Astrocyte (in vitro differentiated cells and primary cell): ENCODE results near the gene C1orf116. TPM values are rescaled to one million over a fixed set of nuclear protein-coding genes. Genes with fewer than 3 reads are reported as not detected.

ENCODE experiments used
- DNase-seq: peaks from one replicate; pipeline ENCODE4 v3.0.0-alpha.2; 2010; ENCODE audit warnings: low read depth
- FAIRE-seq: peaks from 2 replicates; lab custom pipeline; 2011; peaks lifted over from hg19 to GRCh38; lab: Jason Lieb, UNC
- H2AFZ ChIP-seq: 2 replicates; pipeline ENCODE4 v1.6.0; 2012; ENCODE audit warnings: low read depth, low read length, inconsistent platforms
- H3K27ac ChIP-seq: 2 replicates; pipeline ENCODE4 v1.5.1; 2011; ENCODE audit warnings: low read depth, low read length, inconsistent platforms
- H3K27me3 ChIP-seq: 2 replicates; pipeline ENCODE4 v1.6.0; 2011; ENCODE audit warnings: low read length, inconsistent platforms; ENCODE audit not compliant: insufficient read depth
- H3K36me3 ChIP-seq: 2 replicates; pipeline ENCODE4 v1.5.1; 2011; ENCODE audit warnings: low read length, inconsistent platforms; ENCODE audit not compliant: insufficient read depth
- H3K4me1 ChIP-seq: 2 replicates; pipeline ENCODE4 v1.5.1; 2011; ENCODE audit warnings: low read length, inconsistent platforms; ENCODE audit not compliant: insufficient read depth
- H3K4me2 ChIP-seq: 2 replicates; pipeline ENCODE4 v1.6.0; 2012; ENCODE audit warnings: low read length, inconsistent platforms
- H3K4me3 ChIP-seq: 2 replicates; pipeline ENCODE4 v1.5.1; 2011; ENCODE audit warnings: low read depth, mild to moderate bottlenecking, low read length, inconsistent platforms; ENCODE audit not compliant: insufficient read depth
- H3K79me2 ChIP-seq: 2 replicates; pipeline ENCODE4 v1.6.0; 2012; ENCODE audit warnings: mild to moderate bottlenecking, low read length, inconsistent platforms; ENCODE audit not compliant: insufficient read depth
- H3K9ac ChIP-seq: 2 replicates; pipeline ENCODE4 v1.6.0; 2012; ENCODE audit warnings: mild to moderate bottlenecking, low read length, inconsistent platforms
- H3K9me3 ChIP-seq: 2 replicates; pipeline ENCODE4 v1.5.1; 2012; ENCODE audit warnings: low read depth, mild to moderate bottlenecking, low read length, inconsistent platforms; ENCODE audit not compliant: insufficient read depth
- H4K20me1 ChIP-seq: 2 replicates; pipeline ENCODE4 v1.6.0; 2012; ENCODE audit warnings: low read length, inconsistent platforms; ENCODE audit not compliant: insufficient read depth
- H3K27ac Mint-ChIP-seq: one replicate; pipeline ENCODE4 v1.8.0; 2021; ENCODE audit warnings: mild to moderate bottlenecking, mixed read lengths; ENCODE audit not compliant: unreplicated experiment
- H3K27me3 Mint-ChIP-seq: one replicate; pipeline ENCODE4 v1.8.0; 2021; ENCODE audit warnings: low read depth, mixed read lengths; ENCODE audit not compliant: unreplicated experiment
- H3K36me3 Mint-ChIP-seq: one replicate; pipeline ENCODE4 v1.8.0; 2021; ENCODE audit warnings: low read depth, mixed read lengths; ENCODE audit not compliant: unreplicated experiment
- H3K4me1 Mint-ChIP-seq: one replicate; pipeline ENCODE4 v1.8.0; 2021; ENCODE audit warnings: low read depth, mixed read lengths; ENCODE audit not compliant: unreplicated experiment
- H3K4me3 Mint-ChIP-seq: one replicate; pipeline ENCODE4 v1.8.0; 2021; ENCODE audit warnings: mild to moderate bottlenecking, moderate library complexity, mixed read lengths; ENCODE audit not compliant: unreplicated experiment
- H3K9me3 Mint-ChIP-seq: one replicate; pipeline ENCODE4 v1.8.0; 2021; ENCODE audit warnings: mild to moderate bottlenecking, mixed read lengths; ENCODE audit not compliant: unreplicated experiment
- EZH2 ChIP-seq: IDR thresholded peaks from 2 replicates; pipeline ENCODE4 v1.6.1; 2012; ENCODE audit warnings: mild to moderate bottlenecking, low read length, inconsistent platforms; ENCODE audit not compliant: insufficient read depth
- total RNA-seq: library from RNA; stranded (reverse); gene quantifications from 2 replicates; pipeline ENCODE4 v1.2.1, GENCODE V29; 2021
- TF ChIP-seq, protein P1 (sequence below): IDR thresholded peaks from 2 replicates; pipeline ENCODE4 v1.5.1; 2011; ENCODE audit warnings: low read depth, mild to moderate bottlenecking, inconsistent platforms, low read length, moderate library complexity; ENCODE audit not compliant: insufficient read depth

C1orf116 gene
- total RNA-seq, 1 donor from 2014 or later: 0.86 TPM

DNA sequence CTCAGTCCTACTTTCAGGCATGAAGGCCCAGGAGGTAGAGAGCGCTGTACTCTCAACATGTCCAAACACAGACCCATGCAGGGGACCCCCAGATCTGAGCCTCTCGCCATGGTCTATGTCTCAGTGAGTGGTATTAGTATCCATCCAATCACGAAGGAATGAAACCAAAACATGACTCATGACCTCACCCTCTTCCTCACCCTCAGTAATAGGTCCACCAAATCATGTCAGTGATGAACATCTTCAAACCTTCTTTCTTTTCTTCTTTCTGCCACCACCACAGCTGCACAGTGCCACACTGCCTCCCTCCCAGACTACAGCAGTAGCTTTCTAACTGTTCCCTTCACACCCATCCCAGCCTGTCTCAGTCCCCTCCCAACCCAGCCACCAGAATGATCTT, 16.8 kb downstream of the C1orf116 start:
- Histone ChIP-seq H3K79me2 (no peaks in the 10 kb centered on the region), H3K4me2 (no peak overlapping the region), H3K27ac (no peak overlapping the region), H3K9me3 (no peaks in the 10 kb centered on the region), H3K4me3 (no peak overlapping the region), H3K36me3 (no peaks in the 10 kb centered on the region), H3K9ac (no peak overlapping the region), H3K4me1 (peaks cover 6% of the 10 kb centered on the region), H3K27me3 (no peaks in the 10 kb centered on the region), H4K20me1 (no peaks in the 10 kb centered on the region), H2AFZ (no peak overlapping the region)
- no peak for FAIRE-seq
- Mint-ChIP-seq H3K36me3 (no peaks in the 10 kb centered on the region), H3K4me3 (no peak overlapping the region), H3K4me1 (peaks cover 4% of the 10 kb centered on the region), H3K27me3 (peaks cover 10% of the 10 kb centered on the region), H3K9me3 (peaks cover 1% of the 10 kb centered on the region), H3K27ac (no peak overlapping the region)
- DNase-seq: no peak
- TF ChIP-seq, protein P1, sequence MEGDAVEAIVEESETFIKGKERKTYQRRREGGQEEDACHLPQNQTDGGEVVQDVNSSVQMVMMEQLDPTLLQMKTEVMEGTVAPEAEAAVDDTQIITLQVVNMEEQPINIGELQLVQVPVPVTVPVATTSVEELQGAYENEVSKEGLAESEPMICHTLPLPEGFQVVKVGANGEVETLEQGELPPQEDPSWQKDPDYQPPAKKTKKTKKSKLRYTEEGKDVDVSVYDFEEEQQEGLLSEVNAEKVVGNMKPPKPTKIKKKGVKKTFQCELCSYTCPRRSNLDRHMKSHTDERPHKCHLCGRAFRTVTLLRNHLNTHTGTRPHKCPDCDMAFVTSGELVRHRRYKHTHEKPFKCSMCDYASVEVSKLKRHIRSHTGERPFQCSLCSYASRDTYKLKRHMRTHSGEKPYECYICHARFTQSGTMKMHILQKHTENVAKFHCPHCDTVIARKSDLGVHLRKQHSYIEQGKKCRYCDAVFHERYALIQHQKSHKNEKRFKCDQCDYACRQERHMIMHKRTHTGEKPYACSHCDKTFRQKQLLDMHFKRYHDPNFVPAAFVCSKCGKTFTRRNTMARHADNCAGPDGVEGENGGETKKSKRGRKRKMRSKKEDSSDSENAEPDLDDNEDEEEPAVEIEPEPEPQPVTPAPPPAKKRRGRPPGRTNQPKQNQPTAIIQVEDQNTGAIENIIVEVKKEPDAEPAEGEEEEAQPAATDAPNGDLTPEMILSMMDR: no peak
- TF ChIP-seq EZH2: no peak

DNA sequence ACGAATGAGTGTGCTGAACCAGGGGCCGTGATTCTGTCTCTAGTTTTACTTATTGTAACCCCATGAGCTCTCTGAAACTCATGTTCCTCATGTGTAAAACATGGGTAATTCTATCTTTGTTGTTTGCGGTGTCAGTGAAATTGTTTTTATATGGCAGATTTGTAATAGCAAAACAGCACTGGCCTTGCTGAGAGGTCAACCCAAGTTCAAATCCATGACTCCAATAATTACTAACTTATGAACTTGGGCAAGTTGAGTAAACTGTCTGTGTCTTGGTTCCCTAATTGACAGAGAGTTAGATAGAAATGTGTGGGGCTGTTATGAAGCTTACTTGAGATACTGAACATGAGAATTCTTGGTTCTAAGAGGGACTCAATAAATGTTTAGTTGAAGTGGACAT, 17.8 kb downstream of the C1orf116 start:
- H3K27me3 Mint-ChIP-seq: peaks cover 10% of the 10 kb centered on the region
- H3K9me3 Mint-ChIP-seq: peaks cover 4% of the 10 kb centered on the region
- H3K4me1 ChIP-seq: no peaks in the 10 kb centered on the region
- H3K27ac ChIP-seq: no peak overlapping the region
- no peaks in the 10 kb centered on the region for H3K27me3 ChIP-seq
- no peak overlapping the region for H3K4me3 Mint-ChIP-seq
- H3K36me3 Mint-ChIP-seq: no peaks in the 10 kb centered on the region
- no peak overlapping the region for H2AFZ ChIP-seq
- no peak overlapping the region for H3K4me3 ChIP-seq
- H3K4me2 ChIP-seq: no peak overlapping the region
- H4K20me1 ChIP-seq: no peaks in the 10 kb centered on the region
- H3K79me2 ChIP-seq: no peaks in the 10 kb centered on the region
- DNase-seq: no peak
- no peak for FAIRE-seq
- no peaks in the 10 kb centered on the region for H3K36me3 ChIP-seq
- no peaks in the 10 kb centered on the region for H3K9me3 ChIP-seq
- no peak overlapping the region for H3K27ac Mint-ChIP-seq
- peaks cover 2% of the 10 kb centered on the region for H3K4me1 Mint-ChIP-seq
- no peak for TF ChIP-seq EZH2
- TF ChIP-seq, protein P1: no peak
- H3K9ac ChIP-seq: no peak overlapping the region

DNA sequence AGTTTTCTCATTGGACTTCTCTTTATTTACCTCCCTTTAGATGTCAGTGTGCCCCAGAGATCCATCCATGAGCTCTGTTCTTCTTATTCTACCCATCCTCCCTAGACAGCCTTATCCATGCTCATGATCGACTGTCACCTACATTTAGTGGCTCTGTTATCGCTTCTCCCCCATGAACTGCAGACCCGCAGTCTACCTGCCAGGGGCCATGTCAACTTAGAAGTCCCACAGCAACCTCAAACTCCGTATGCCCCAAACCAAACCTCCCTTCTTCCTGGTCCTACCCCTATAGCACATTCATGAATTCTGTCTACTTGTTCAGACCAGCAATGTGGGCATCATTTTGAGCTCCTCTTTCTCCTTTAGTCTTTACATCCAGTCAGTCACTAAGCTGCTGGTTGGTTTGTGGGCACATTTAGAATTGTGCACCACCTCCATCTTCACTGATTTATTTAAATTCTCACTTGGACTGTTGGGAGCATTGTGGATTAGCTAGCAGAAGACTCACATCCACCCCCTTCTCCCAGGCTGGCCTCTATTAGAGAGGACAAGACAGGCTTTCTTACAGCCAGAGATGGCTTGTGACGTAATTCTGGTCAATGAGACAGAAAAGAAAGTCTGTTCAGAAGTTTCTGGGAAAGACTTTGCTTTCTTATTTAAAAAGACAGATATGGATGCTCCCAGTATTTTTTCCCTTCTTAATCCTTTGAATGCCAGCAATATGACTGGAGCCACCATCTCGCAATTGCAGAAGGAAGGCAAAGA, 19.1 kb downstream of the C1orf116 start:
- no peak overlapping the region for H3K4me2 ChIP-seq
- Mint-ChIP-seq H3K4me3 (no peak overlapping the region), H3K27ac (no peak overlapping the region), H3K9me3 (peaks cover 11% of the 10 kb centered on the region), H3K36me3 (no peaks in the 10 kb centered on the region), H3K27me3 (peaks cover 10% of the 10 kb centered on the region), H3K4me1 (peaks cover 2% of the 10 kb centered on the region)
- no peaks in the 10 kb centered on the region for H3K27me3 ChIP-seq
- H3K4me1 ChIP-seq: no peaks in the 10 kb centered on the region
- H3K36me3 ChIP-seq: no peaks in the 10 kb centered on the region
- no peak overlapping the region for H2AFZ ChIP-seq
- DNase-seq: no peak
- H3K9me3 ChIP-seq: no peaks in the 10 kb centered on the region
- H3K27ac ChIP-seq: no peak overlapping the region
- no peaks in the 10 kb centered on the region for H4K20me1 ChIP-seq
- FAIRE-seq: no peak
- no peak overlapping the region for H3K9ac ChIP-seq
- no peaks in the 10 kb centered on the region for H3K79me2 ChIP-seq
- TF ChIP-seq, protein P1: no peak
- no peak for TF ChIP-seq EZH2
- no peak overlapping the region for H3K4me3 ChIP-seq
